Aorta (tissue), 5 donors: ENCODE measurements around the gene CHD9NB. TPM values are rescaled to one million over a fixed set of nuclear protein-coding genes. Genes with fewer than 3 reads are reported as not detected.
A peak's percentile ranks its signal among the peaks of the same experiment; 100 is the strongest.

Experiments
- ATAC-seq: fragments of 200-7000 bp; cut with Tn5 transposase; one replicate; pipeline ENCODE4 v1.9.1; 2022; ENCODE audit warnings: moderate library complexity; ENCODE audit not compliant: low FRiP score
- DNase-seq, 2 donors: peaks; one replicate each; pipeline ENCODE4 v3.0.0-alpha.2; 2020
- H3K27ac ChIP-seq, 2 donors: one replicate each; pipeline ENCODE4 v1.5.1; 2013; ENCODE audit warnings: low read length in 2 of 2, mild to moderate bottlenecking in 2 of 2, moderate library complexity in 2 of 2, control low read depth in 1 of 2, inconsistent platforms in 1 of 2, low read depth in 1 of 2
- H3K27me3 ChIP-seq, 2 donors: one replicate each; pipeline ENCODE4 v1.6.1; 2013; ENCODE audit warnings: control low read depth in 1 of 2, low read length in 1 of 2, mild to moderate bottlenecking in 1 of 2, moderate library complexity in 1 of 2; ENCODE audit not compliant: insufficient read depth in 2 of 2, control insufficient read depth in 1 of 2
- H3K36me3 ChIP-seq, 2 donors: one replicate each; pipeline ENCODE4 v1.6.1; 2013; ENCODE audit warnings: control low read depth in 1 of 2, low read length in 1 of 2, mild to moderate bottlenecking in 1 of 2; ENCODE audit not compliant: insufficient read depth in 2 of 2, control insufficient read depth in 1 of 2
- H3K4me1 ChIP-seq, 2 donors: one replicate each; pipeline ENCODE4 v1.6.1; 2013; ENCODE audit warnings: low read length in 2 of 2, control low read depth in 1 of 2, mild to moderate bottlenecking in 1 of 2, moderate library complexity in 1 of 2; ENCODE audit not compliant: insufficient read depth in 2 of 2, control insufficient read depth in 1 of 2
- H3K4me3 ChIP-seq, 2 donors: one replicate each; pipeline ENCODE4 v1.5.1; 2013; ENCODE audit warnings: low read length in 2 of 2, control low read depth in 1 of 2, mild to moderate bottlenecking in 1 of 2
- H3K9me3 ChIP-seq: one replicate; pipeline ENCODE4 v1.6.1; 2013; ENCODE audit warnings: mild to moderate bottlenecking, low read length; ENCODE audit not compliant: control insufficient read depth
- WGBS, 2 donors: extraction: QIAGEN DNeasy Blood & Tissue Kit; methylation state at CpG; one replicate each; pipeline ENCODE4 v1.1.7; 2013; 5-methylcytosine and 5-hydroxymethylcytosine counted together
- intact Hi-C, 2 donors: fragments of 100-400 bp; cut with DNase I; formaldehyde crosslinking; loops; one replicate each; pipeline versions ENCODE4 v1.14.2 to v1.15.0; 2022
- polyA plus RNA-seq, 2 donors: library from polyadenylated mRNA; stranded (reverse); fragments of 200-250 nt; gene quantifications; one replicate each; pipeline ENCODE4 v1.2.3, GENCODE V29; 2013
- total RNA-seq, 2 donors: library from RNA; stranded (reverse); fragmentation: NEBNext Ultra II Directional; extraction: Animal tissue kit (Norgen Biotek cat#: 25700); gene quantifications; one replicate each; pipeline ENCODE4 v1.2.1, GENCODE V29; 2021
- donor health status: healthy with polysubstance abuse.
- donor health status: Bipolar disorder and iron deficiency.
- donor health status: DM: no; HTN: no; CAD: no.
- donor health status: DM: no; HTN: no; CAD: no.
- donor health status: DM: yes; HTN: yes; CAD: no.

Gene CHD9NB
- total and polyA plus RNA-seq, 4 donors: 0.36 to 2.3 (median 1.0) TPM

GRCh38 chr16:53065461-53066061 lies 12.9 kb upstream of the CHD9NB start:
- H3K4me3 ChIP-seq: no peak overlapping the region
- 86% methylated on average over 6 of the region's 6 CpGs for WGBS, 2 donors
- intact Hi-C loops: no loop called here
- no peaks in the 10 kb centered on the region for H3K9me3 ChIP-seq
- H3K27ac ChIP-seq: no peak overlapping the region
- ATAC-seq (peak; percentile 42), DNase-seq (no peak)
- H3K36me3 ChIP-seq: no peaks in the 10 kb centered on the region
- peaks cover 0 to 3% of the 10 kb centered on the region in 2 donors for H3K4me1 ChIP-seq
- no peaks in the 10 kb centered on the region for H3K27me3 ChIP-seq

- H3K27me3 ChIP-seq: no peaks in the 10 kb centered on the region
- no peak overlapping the region for H3K27ac ChIP-seq
- ATAC-seq (no peak), DNase-seq (no peak)
- WGBS, 2 donors: 92 to 96% methylated on average over 1 of the region's 1 CpG
- no peak overlapping the region for H3K4me3 ChIP-seq
- intact Hi-C loops: no loop called here
- peaks cover 0 to 3% of the 10 kb centered on the region in 2 donors for H3K4me1 ChIP-seq
- H3K36me3 ChIP-seq: no peaks in the 10 kb centered on the region
- no peaks in the 10 kb centered on the region for H3K9me3 ChIP-seq
Measured at GRCh38 chr16:53064081-53064578, 11.4 kb upstream of the CHD9NB start.

- no peak for ATAC-seq
- Histone ChIP-seq H3K4me1 (peaks cover 0 to 3% of the 10 kb centered on the region in 2 donors), H3K9me3 (no peaks in the 10 kb centered on the region), H3K27me3 (no peaks in the 10 kb centered on the region), H3K36me3 (no peaks in the 10 kb centered on the region), H3K4me3 (no peak overlapping the region), H3K27ac (no peak overlapping the region)
- 72 to 81% methylated on average over 3 of the region's 3 CpGs for WGBS, 2 donors
- intact Hi-C loops: no loop called here
- peak in 1 of 2 donors; percentile 62 for DNase-seq
Measured at GRCh38 chr16:53061701-53062159, 9.0 kb upstream of the CHD9NB start.

- no peak for ATAC-seq
- intact Hi-C loops: no loop called here
- Histone ChIP-seq H3K4me3 (no peak overlapping the region), H3K36me3 (no peaks in the 10 kb centered on the region), H3K9me3 (no peaks in the 10 kb centered on the region), H3K27ac (no peak overlapping the region), H3K27me3 (no peaks in the 10 kb centered on the region), H3K4me1 (peaks cover 0 to 3% of the 10 kb centered on the region in 2 donors)
- WGBS, 2 donors: 94 to 95% methylated on average over 5 of the region's 5 CpGs
- no peak for DNase-seq
Measured at GRCh38 chr16:53061256-53061655, 8.6 kb upstream of the CHD9NB start.

- Histone ChIP-seq H3K4me1 (peaks cover 0 to 3% of the 10 kb centered on the region in 2 donors), H3K9me3 (no peaks in the 10 kb centered on the region), H3K27ac (no peak overlapping the region), H3K4me3 (no peak overlapping the region), H3K27me3 (no peaks in the 10 kb centered on the region), H3K36me3 (no peaks in the 10 kb centered on the region)
- ATAC-seq: no peak
- intact Hi-C loops: loop anchor here (5.0 to 10.0 kb wide), 6 partner anchors 33 to 443 kb away; partner anchors contain the start of gene AKTIP (in 1 of the 2)
- DNase-seq: no peak
- 95% methylated on average over 7 of the region's 7 CpGs for WGBS, 2 donors
Measured at GRCh38 chr16:53059672-53060071, 7.0 kb upstream of the CHD9NB start.

GRCh38 chr16:53058882-53059281 lies 6.2 kb upstream of the CHD9NB start:
- intact Hi-C loops: loop anchor here (5.0 to 10.0 kb wide), 6 partner anchors 33 to 443 kb away; partner anchors contain the start of gene AKTIP (in 1 of the 2)
- no peaks in the 10 kb centered on the region for H3K36me3 ChIP-seq
- no peaks in the 10 kb centered on the region for H3K27me3 ChIP-seq
- no peak for DNase-seq
- no peak for ATAC-seq
- no peak overlapping the region for H3K4me3 ChIP-seq
- H3K4me1 ChIP-seq: peaks cover 0 to 3% of the 10 kb centered on the region in 2 donors
- H3K9me3 ChIP-seq: no peaks in the 10 kb centered on the region
- no peak overlapping the region for H3K27ac ChIP-seq
- WGBS, 2 donors: 88% methylated on average over 5 of the region's 5 CpGs

GRCh38 chr16:53058441-53058840 lies 5.7 kb upstream of the CHD9NB start:
- DNase-seq: no peak
- Histone ChIP-seq H3K4me3 (no peak overlapping the region), H3K36me3 (no peaks in the 10 kb centered on the region), H3K27ac (no peak overlapping the region), H3K9me3 (no peaks in the 10 kb centered on the region), H3K27me3 (no peaks in the 10 kb centered on the region), H3K4me1 (peaks cover 0 to 3% of the 10 kb centered on the region in 2 donors)
- intact Hi-C loops: loop anchor here (5.0 to 10.0 kb wide), 6 partner anchors 34 to 444 kb away; partner anchors contain the start of gene AKTIP (in 1 of the 2)
- 83 to 88% methylated on average over 5 of the region's 5 CpGs for WGBS, 2 donors
- ATAC-seq: no peak

- Histone ChIP-seq H3K4me1 (peaks cover 0 to 3% of the 10 kb centered on the region in 2 donors), H3K4me3 (no peak overlapping the region), H3K36me3 (no peaks in the 10 kb centered on the region), H3K27me3 (no peaks in the 10 kb centered on the region), H3K9me3 (no peaks in the 10 kb centered on the region), H3K27ac (no peak overlapping the region)
- intact Hi-C loops: loop anchor here (5.0 to 10.0 kb wide), 6 partner anchors 35 to 445 kb away; partner anchors contain the start of gene AKTIP (in 1 of the 2)
- 92 to 93% methylated on average over 8 of the region's 8 CpGs for WGBS, 2 donors
- DNase-seq (no peak), ATAC-seq (no peak)
Measured at GRCh38 chr16:53057658-53058057, 5.0 kb upstream of the CHD9NB start.

GRCh38 chr16:53056392-53056881 lies 3.7 kb upstream of the CHD9NB start:
- Histone ChIP-seq H3K9me3 (no peaks in the 10 kb centered on the region), H3K36me3 (no peaks in the 10 kb centered on the region), H3K27ac (no peak overlapping the region), H3K27me3 (no peaks in the 10 kb centered on the region), H3K4me3 (no peak overlapping the region), H3K4me1 (no peaks in the 10 kb centered on the region)
- ATAC-seq (no peak), DNase-seq (no peak)
- intact Hi-C loops: loop anchor here (5.0 to 10.0 kb wide), 6 partner anchors 36 to 446 kb away; partner anchors contain the start of gene AKTIP (in 1 of the 2)
- WGBS, 2 donors: 74 to 76% methylated on average over 8 of the region's 8 CpGs
